GM19099 (cell line): ENCODE data around the gene PPP1R9B.
A peak's percentile ranks its signal among the peaks of the same experiment; 100 is the strongest.

Experiments
- POLR2A ChIP-seq: IDR thresholded peaks from 3 replicates; pipeline ENCODE4 v1.6.1; 2011; ENCODE audit warnings: low read depth; ENCODE audit not compliant: insufficient read length; ENCODE audit errors: extremely low read depth

The PPP1R9B gene

GRCh38 chr17:50135316-50136095 is 15.0 kb downstream of the PPP1R9B start:
- TF ChIP-seq POLR2A = no peak

- TF ChIP-seq POLR2A = no peak
These were observed 16.0 kb downstream of the PPP1R9B start for GRCh38 chr17:50134206-50135110.

- TF ChIP-seq POLR2A = no peak
These were observed 16.7 kb downstream of the PPP1R9B start for GRCh38 chr17:50133769-50134099.

- peak; percentile 21 for TF ChIP-seq POLR2A
These were observed 17.3 kb downstream of the PPP1R9B start for GRCh38 chr17:50133028-50133768.

- TF ChIP-seq POLR2A = peak; percentile 49
These were observed 18.2 kb downstream of the PPP1R9B start for GRCh38 chr17:50132104-50132794.

- peak; percentile 16 for TF ChIP-seq POLR2A
These were observed 19.7 kb downstream of the PPP1R9B start for GRCh38 chr17:50130559-50131305.

GRCh38 chr17:50129728-50130558 is 20.5 kb downstream of the PPP1R9B start, which contains the start of gene SAMD14:
TSS of gene SAMD14 (minus strand) at chr17:50130160. CDS start at chr17:50124959, 5,201 bp downstream.
- no peak for TF ChIP-seq POLR2A

- no peak for TF ChIP-seq POLR2A
These were observed 21.1 kb downstream of the PPP1R9B start for GRCh38 chr17:50129353-50129727.

GRCh38 chr17:50128441-50129352 is 21.8 kb downstream of the PPP1R9B start:
- TF ChIP-seq POLR2A = no peak

GRCh38 chr17:50127697-50128361 is 22.6 kb downstream of the PPP1R9B start:
- no peak for TF ChIP-seq POLR2A

- no peak for TF ChIP-seq POLR2A
These were observed 25.0 kb downstream of the PPP1R9B start for GRCh38 chr17:50125420-50125997.

GRCh38 chr17:50123649-50124349 is 26.7 kb downstream of the PPP1R9B start:
- TF ChIP-seq POLR2A = no peak
